GM10266 (cell line): ENCODE results near the gene ISCU.
"Not testable (repeated sequence)": the region's sequence is repeated elsewhere in the genome, so short reads cannot be mapped to it uniquely, and the experiment has no call there.

Source experiments
- DNase-seq: peaks from one replicate; pipeline ENCODE4 v3.0.0; 2012; ENCODE audit errors: extremely low spot score
- CTCF ChIP-seq: IDR thresholded peaks from 2 replicates; pipeline ENCODE4 v1.5.1; 2012; ENCODE audit warnings: mild to moderate bottlenecking, low read depth; ENCODE audit not compliant: control insufficient read depth, insufficient read depth; ENCODE audit errors: missing control alignments

Gene ISCU

GRCh38 chr12:108572166-108572790, 9.9 kb downstream of the ISCU start:
- no peak for TF ChIP-seq CTCF
- no peak for DNase-seq

DNA sequence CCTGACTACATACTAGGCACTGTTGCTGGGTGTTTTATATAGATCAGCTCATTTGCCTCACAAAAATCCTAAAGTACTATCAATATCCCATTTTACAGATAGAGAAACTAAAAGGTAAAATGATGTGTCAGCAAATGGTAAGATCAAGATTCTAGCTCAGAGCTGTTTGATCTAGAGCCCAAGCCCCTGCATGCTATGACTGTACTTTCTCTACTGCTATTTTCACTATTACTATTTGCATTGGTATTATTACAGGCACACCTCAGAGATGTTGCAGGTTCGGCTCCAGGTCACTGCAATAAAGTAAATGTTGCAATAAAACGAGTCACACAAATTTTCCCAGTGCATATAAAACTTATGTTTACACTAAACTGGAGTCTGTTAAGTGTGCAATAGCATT, 10.9 kb downstream of the ISCU start:
- no peak for TF ChIP-seq CTCF
- DNase-seq: no peak

DNA sequence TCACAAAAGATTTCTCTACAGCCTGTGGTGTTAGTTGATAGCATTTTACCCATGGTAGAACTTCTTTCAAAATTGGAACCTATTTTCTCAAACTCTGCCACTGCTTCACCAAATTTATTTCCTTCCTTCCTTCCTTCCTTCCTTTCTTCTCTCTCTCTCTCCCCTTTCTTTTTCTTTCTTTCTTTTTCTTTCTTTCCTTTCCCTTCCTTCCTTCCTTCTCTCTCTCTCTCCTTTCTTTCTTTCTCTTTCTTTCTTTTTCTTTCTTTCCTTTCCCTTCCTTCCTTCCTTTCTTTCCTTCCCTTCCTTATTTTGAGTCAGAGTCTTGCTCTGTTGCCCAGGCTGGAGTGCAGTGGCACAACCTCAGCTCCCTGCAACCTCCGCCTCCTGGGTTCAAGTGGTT, 11.9 kb downstream of the ISCU start:
- DNase-seq: not testable (repeated sequence)

GRCh38 chr12:108575199-108575912, 13.0 kb downstream of the ISCU start:
- DNase-seq: no peak
- no peak for TF ChIP-seq CTCF

DNA sequence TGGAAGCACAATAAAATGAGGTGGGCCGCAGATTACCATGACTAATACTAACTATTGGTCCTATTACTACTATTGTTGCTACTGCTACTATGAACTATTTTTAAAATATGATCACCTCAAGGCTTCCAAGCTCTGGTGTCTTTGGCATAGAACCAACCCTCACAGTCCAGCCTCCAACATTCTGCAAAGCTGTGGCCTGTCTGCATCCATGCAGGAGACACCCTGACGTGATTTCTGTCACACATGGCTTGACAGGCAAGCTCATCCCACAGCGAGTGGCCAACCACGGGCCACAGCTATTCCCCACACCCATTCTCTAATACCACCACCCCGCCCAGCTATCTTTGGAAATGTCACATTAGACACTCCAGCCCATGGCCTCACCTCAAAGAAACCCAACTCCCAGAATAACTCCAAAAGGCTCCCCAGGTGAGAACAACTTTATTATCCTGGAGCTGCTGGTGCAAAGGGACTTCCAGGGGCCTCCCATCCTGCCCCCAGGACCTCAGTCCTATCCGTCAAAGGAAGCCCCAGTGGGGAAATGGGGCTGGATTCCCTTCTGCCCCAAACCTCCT, 14.4 kb downstream of the ISCU start:
- no peak for TF ChIP-seq CTCF
- no peak for DNase-seq

- no peak for TF ChIP-seq CTCF
- no peak for DNase-seq
Measured at GRCh38 chr12:108577458-108577857, 15.1 kb downstream of the ISCU start.

GRCh38 chr12:108578264-108578663, 15.9 kb downstream of the ISCU start:
- TF ChIP-seq CTCF: no peak
- DNase-seq: no peak
